Measurements from ENCODE around the gene PPBP. TPM values are rescaled to one million over a fixed set of nuclear protein-coding genes. Genes with fewer than 3 reads are reported as not detected.

PPBP gene
- total RNA-seq, 1 experiment from 2014 or later, result not detected

- Mint-ChIP-seq H3K27ac (no peak overlapping the region), H3K4me1 (peaks cover 47% of the 10 kb centered on the region), H3K36me3 (peaks cover 9% of the 10 kb centered on the region; the same call in 1 of the 2 replicates), H3K27me3 (ENCODE audit: low read depth) (no peaks in the 10 kb centered on the region), H3K9me3 (peaks cover 14% of the 10 kb centered on the region), H3K4me3 (no peak overlapping the region)
- ChIA-PET POLR2A (no interaction called here), CTCF (interaction anchor here (1.1 kb wide), 1 partner anchor 14 kb away, joined by 7 read pairs; no protein-coding TSS in a partner anchor)
- DNase-seq (ENCODE audit: low spot score) (no peak), ATAC-seq (no peak)
- TF ChIP-seq ZBTB21 (CRISPR knock-in tag; IDR thresholded peaks at IDR 0.05; ENCODE audit: borderline replicate concordance) (no peak), FOXJ3 (CRISPR knock-in tag; IDR thresholded peaks at IDR 0.05; ENCODE audit: borderline replicate concordance) (no peak), ZNF532 (CRISPR knock-in tag; IDR thresholded peaks at IDR 0.05; ENCODE audit: borderline replicate concordance) (no peak), MYBL2 (CRISPR knock-in tag; IDR thresholded peaks at IDR 0.05) (no peak), IRF1 (CRISPR knock-in tag; IDR thresholded peaks at IDR 0.05) (no peak), ZMAT4 (CRISPR knock-in tag; IDR thresholded peaks at IDR 0.05) (no peak), ZNF425 (CRISPR knock-in tag; conservative IDR thresholded peaks at IDR 0.05) (no peak), FOXP4 (CRISPR knock-in tag; IDR thresholded peaks at IDR 0.05) (no peak), NFE2L1 (CRISPR knock-in tag; IDR thresholded peaks at IDR 0.05) (no peak)
Observed at GRCh38 chr4:73978886-73979285, 9.1 kb downstream of the PPBP start.

- CTCF ChIA-PET, result interaction anchor here (1.2 to 2.4 kb wide), 2 partner anchors 11 to 22 kb away, joined by 3 to 13 read pairs; partner anchors contain the start of gene CXCL5
- H3K27ac Mint-ChIP-seq, result no peak overlapping the region
- TF ChIP-seq MAX (CRISPR knock-in tag; IDR thresholded peaks at IDR 0.05), result no peak
- TF ChIP-seq CDX4 (CRISPR knock-in tag; IDR thresholded peaks at IDR 0.05; ENCODE audit: borderline replicate concordance), result no peak
- TF ChIP-seq ZNF396 (CRISPR knock-in tag; IDR thresholded peaks at IDR 0.05; ENCODE audit: borderline replicate concordance), result no peak
- no peak for TF ChIP-seq KAT7 (CRISPR knock-in tag; IDR thresholded peaks at IDR 0.05; ENCODE audit: borderline replicate concordance)
- no peak for TF ChIP-seq RORB (CRISPR knock-in tag; IDR thresholded peaks at IDR 0.05)
- TF ChIP-seq FOXJ3 (CRISPR knock-in tag; IDR thresholded peaks at IDR 0.05; ENCODE audit: borderline replicate concordance), result no peak
- no peak for TF ChIP-seq CBFB (CRISPR knock-in tag; IDR thresholded peaks at IDR 0.05; ENCODE audit: low read depth)
- TF ChIP-seq ARID4B (CRISPR knock-in tag; IDR thresholded peaks at IDR 0.05; ENCODE audit: borderline replicate concordance), result no peak
- no peak for TF ChIP-seq JUN (CRISPR knock-in tag; IDR thresholded peaks at IDR 0.05)
- no peak for TF ChIP-seq ZNF671 (CRISPR knock-in tag; IDR thresholded peaks at IDR 0.05)
Observed at GRCh38 chr4:73976716-73977115, 11.3 kb downstream of the PPBP start.

More at GRCh38 chr4:73976716-73977115, 11.3 kb downstream of the PPBP start:
- no peak for ATAC-seq
- POLR2A ChIA-PET, result no interaction called here
- H3K4me1 Mint-ChIP-seq, result peaks cover 27% of the 10 kb centered on the region
- no peaks in the 10 kb centered on the region for H3K27me3 Mint-ChIP-seq (ENCODE audit: low read depth)
- DNase-seq (ENCODE audit: low spot score), result no peak
- no peak overlapping the region for H3K4me3 Mint-ChIP-seq
- peaks cover 19% of the 10 kb centered on the region for H3K36me3 Mint-ChIP-seq
- peaks cover 23% of the 10 kb centered on the region for H3K9me3 Mint-ChIP-seq
